NB4 (cell line): ENCODE measurements around the gene ULK1.

ENCODE experiments used
- MYC ChIP-seq: IDR thresholded peaks from 2 replicates; pipeline ENCODE4 v1.6.1; 2011; ENCODE audit warnings: low read depth, low read length
- POLR2A ChIP-seq: IDR thresholded peaks from 2 replicates; pipeline ENCODE4 v1.6.1; 2011; ENCODE audit warnings: mild to moderate bottlenecking; ENCODE audit not compliant: insufficient read length; ENCODE audit errors: extremely low read depth
- TF ChIP-seq, protein P1 (sequence below): IDR thresholded peaks from one replicate; pipeline ENCODE4 v1.5.1; 2012; ENCODE audit warnings: low read depth, low read length
- TF ChIP-seq, protein P2 (sequence below): IDR thresholded peaks from 2 replicates; pipeline ENCODE4 v1.6.1; 2011; ENCODE audit warnings: low read depth, low read length

DNA sequence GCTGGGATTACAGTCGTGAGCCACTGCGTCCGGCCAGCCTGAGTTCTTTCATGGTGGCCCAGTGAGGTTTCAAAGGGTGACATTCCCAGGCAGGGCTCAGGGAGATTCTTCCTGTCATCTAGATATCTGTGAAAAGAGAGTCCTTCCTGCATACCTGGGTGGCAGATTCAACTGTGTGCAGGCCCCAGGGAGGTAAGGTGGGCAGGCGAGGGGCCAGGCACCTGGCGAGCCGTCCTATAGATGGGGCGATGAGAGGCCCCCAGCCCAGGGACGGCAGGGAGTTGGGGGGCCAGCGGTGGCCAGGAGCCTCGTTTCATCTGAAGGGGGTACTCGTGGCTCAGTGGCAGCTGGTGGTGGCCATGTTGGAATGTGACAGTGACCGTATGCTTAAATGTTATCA lies 48.2 kb downstream of the ULK1 start:
- TF ChIP-seq, protein P1, sequence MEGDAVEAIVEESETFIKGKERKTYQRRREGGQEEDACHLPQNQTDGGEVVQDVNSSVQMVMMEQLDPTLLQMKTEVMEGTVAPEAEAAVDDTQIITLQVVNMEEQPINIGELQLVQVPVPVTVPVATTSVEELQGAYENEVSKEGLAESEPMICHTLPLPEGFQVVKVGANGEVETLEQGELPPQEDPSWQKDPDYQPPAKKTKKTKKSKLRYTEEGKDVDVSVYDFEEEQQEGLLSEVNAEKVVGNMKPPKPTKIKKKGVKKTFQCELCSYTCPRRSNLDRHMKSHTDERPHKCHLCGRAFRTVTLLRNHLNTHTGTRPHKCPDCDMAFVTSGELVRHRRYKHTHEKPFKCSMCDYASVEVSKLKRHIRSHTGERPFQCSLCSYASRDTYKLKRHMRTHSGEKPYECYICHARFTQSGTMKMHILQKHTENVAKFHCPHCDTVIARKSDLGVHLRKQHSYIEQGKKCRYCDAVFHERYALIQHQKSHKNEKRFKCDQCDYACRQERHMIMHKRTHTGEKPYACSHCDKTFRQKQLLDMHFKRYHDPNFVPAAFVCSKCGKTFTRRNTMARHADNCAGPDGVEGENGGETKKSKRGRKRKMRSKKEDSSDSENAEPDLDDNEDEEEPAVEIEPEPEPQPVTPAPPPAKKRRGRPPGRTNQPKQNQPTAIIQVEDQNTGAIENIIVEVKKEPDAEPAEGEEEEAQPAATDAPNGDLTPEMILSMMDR: no peak
- TF ChIP-seq POLR2A (no peak), MYC (no peak)
- TF ChIP-seq, protein P2, sequence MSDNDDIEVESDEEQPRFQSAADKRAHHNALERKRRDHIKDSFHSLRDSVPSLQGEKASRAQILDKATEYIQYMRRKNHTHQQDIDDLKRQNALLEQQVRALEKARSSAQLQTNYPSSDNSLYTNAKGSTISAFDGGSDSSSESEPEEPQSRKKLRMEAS: no peak
